Middle frontal gyrus (tissue), 1 donor: ENCODE results near the gene GSX1.

Source experiments
- DNase-seq: peaks from one replicate; pipeline ENCODE4 v3.0.0-alpha.2; 2015; ENCODE audit warnings: low spot score; ENCODE audit errors: extremely low spot score

GSX1 gene

DNA sequence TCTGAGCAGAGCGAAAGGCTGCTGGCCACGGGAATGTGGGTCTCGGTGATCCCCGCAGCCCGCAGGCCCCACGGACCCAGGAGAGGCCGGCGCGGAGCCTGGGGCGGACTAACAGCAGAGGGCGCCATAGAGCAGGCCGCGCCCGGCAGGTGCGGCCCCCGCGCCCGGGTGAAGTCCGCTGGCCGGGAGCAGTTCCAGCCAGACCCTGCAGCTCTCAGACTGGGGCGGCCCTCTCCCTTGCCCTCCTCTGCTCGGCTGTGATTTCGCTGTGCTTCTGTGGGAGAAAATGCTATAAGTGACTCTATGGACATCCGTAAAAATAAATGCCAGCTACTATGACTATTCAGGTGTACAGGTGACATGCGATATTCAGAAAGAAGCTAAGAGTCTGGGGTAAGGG is 37.7 kb downstream of the GSX1 start:
- no peak for DNase-seq

DNA sequence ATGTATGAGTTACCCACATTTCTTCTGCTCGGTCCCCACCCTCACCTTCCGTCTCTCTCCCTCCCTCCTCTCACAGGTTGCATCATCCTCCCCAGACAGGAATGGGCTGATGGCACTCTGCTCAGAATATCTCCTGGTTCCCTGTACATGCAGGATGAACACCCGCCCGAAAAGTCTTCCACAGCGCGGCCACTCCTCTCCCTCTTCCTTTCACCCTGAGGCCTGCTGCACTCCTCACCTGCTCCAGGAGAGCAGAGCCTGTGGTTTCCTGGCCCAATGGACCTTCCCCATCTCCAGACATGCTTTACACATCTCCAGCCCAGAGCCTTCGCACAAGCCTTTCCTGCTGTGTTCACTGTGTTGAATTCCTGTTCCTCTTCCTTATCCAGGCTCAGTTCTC is 40.9 kb downstream of the GSX1 start:
- no peak for DNase-seq

DNA sequence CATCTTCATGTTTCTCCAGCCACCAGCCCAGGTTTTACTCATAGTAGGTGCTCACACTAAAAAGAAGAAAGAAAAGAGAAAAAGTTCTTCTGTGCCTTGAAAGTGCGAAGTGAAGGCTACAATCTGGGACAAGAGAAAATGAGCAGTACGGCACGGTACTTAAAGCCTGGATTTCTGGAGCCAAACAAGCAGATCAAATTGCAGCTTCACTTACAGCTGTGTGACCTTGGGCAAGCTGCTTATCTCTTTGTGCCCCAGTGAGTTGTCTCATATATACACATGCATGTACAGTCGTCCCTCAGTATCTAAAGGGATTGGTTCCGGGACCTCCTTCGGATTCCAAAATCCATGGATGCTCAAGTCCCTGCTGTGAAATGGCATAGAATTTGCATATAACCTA is 41.8 kb downstream of the GSX1 start:
- DNase-seq, result no peak

DNA sequence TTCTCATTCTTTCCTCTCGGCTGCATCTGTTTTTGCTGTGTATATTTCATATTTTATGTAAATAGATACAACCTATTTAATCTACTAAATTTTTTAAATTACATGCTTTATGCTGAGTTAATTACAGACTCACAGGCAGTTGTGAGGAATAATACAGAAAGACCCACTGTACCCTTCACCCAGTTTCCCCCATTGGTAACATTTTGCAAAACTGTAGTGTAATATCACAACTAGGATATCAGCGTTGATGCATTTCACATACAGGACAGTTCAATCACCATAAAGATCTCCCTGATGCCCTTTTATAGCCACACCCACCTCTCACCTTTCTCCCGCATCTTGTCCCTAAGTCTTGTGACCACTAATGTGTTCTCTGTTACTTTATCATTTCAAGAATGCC is 43.5 kb downstream of the GSX1 start:
- no peak for DNase-seq

DNA sequence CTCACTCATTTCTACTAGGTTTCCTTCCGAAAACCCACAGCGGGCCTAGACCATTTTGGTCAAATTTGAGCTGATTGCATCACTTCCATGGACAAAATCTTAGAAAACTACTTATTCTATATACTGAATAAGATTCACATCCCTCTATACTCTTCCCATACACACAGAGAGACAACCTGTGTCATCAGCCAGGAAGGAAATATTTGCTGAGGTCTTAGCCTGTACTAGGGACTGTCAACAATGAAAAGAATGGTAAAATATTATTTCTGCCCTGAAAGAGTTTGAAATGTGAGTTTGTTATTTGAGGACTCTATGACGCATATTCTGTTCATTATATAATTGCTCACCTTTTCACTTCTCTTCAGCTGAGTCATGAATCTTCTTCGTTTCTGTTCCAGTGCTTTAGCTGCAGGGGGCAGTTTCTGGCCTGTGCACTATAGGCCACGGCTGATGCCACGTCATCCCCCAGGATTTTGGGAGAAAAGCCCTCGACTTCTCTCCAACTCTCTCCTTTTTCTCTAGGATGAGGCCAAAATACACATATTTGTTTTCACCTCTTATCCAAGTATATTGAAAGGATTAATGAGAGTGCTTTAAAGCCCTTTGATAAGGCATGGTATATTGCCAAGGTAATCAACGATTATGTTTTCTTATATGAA is 47.7 kb downstream of the GSX1 start:
- DNase-seq, result no peak

DNA sequence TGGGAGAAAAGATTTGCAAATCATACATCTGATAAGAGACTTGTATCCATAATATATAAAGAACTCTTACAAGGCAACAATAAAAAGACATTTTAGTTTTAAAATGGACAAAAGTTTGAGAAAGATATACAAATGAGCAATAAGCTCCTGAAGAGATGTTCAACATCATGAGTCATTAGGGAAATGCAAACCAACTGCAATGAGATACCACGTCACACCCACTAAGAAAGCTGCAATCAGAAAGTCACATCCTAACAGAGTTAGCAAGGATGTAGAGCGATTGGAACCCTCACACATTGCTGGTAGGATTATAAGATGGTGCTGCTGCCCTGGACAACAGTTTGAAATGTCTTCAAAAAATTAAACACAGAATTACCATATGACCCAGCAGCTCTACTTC is 50.3 kb downstream of the GSX1 start:
- DNase-seq, result no peak
